ENCODE data around the gene ING4. TPM values are rescaled to one million over a fixed set of nuclear protein-coding genes. Genes with fewer than 3 reads are reported as not detected.
A peak's percentile ranks its signal among the peaks of the same experiment; 100 is the strongest.

The ING4 gene
- total RNA-seq, 1 donor from 2014 or later, result 64.2 TPM

GRCh38 chr12:6699989-6700645 is 37.2 kb upstream of the ING4 start:
- Mint-ChIP-seq H3K27ac (no peak overlapping the region), H3K36me3 (no peaks in the 10 kb centered on the region), H3K4me1 (peaks cover 17% of the 10 kb centered on the region), H3K27me3 (ENCODE audit: low read depth) (peaks cover 90% of the 10 kb centered on the region), H3K9me3 (no peaks in the 10 kb centered on the region), H3K4me3 (peak overlapping the region; percentile 67)
- peak in 1 of 2 experiments; percentile 53 for DNase-seq (ENCODE audit: low spot score in 2 of 2, unreplicated experiment in 2 of 2)
- TF ChIP-seq, protein P1, sequence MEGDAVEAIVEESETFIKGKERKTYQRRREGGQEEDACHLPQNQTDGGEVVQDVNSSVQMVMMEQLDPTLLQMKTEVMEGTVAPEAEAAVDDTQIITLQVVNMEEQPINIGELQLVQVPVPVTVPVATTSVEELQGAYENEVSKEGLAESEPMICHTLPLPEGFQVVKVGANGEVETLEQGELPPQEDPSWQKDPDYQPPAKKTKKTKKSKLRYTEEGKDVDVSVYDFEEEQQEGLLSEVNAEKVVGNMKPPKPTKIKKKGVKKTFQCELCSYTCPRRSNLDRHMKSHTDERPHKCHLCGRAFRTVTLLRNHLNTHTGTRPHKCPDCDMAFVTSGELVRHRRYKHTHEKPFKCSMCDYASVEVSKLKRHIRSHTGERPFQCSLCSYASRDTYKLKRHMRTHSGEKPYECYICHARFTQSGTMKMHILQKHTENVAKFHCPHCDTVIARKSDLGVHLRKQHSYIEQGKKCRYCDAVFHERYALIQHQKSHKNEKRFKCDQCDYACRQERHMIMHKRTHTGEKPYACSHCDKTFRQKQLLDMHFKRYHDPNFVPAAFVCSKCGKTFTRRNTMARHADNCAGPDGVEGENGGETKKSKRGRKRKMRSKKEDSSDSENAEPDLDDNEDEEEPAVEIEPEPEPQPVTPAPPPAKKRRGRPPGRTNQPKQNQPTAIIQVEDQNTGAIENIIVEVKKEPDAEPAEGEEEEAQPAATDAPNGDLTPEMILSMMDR (IDR thresholded peaks at IDR 0.05; ENCODE audit: unreplicated experiment), result no peak

DNA sequence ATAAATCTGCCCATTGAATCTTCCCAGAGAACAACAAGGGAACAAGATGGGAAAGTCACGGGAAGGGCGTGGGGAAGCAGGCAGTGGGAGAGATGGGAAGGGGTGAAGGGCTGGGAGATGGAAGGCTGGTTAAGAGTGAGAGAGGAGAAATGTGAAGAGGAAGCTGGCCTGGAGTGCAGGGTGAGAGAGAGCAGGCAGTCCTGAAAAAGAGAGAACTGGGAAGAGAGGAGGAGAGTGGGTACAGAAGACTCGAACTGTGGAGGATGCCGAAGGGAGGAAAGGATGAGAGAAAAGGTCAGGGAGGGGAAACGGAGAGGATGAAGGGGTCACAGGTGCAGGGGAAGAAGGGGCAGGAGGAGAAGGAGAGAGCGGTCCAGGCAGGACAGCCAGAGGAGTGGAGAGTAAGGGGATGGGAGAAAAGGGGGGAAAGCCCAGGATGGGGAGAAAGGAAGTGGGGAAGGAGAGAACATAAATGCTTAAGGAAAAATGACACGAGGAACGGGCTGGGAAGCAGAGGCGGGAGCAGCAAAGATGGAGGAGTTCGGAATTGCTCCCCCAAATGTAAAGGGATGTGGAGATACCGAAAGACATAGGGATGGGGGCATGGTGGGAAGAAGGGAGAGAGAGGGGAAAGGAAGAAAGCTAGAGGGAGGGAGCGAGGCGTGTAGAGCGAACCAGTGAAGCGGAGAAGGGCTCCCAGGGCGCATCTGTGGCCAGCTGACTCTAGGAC is 36.5 kb upstream of the ING4 start:
- peaks cover 89% of the 10 kb centered on the region for H3K27me3 Mint-ChIP-seq (ENCODE audit: low read depth)
- H3K4me3 Mint-ChIP-seq, result peak overlapping the region; percentile 67
- peaks cover 17% of the 10 kb centered on the region for H3K4me1 Mint-ChIP-seq
- H3K9me3 Mint-ChIP-seq, result no peaks in the 10 kb centered on the region
- DNase-seq (ENCODE audit: low spot score in 2 of 2, unreplicated experiment in 2 of 2), result no peak
- TF ChIP-seq, protein P1 (IDR thresholded peaks at IDR 0.05; ENCODE audit: unreplicated experiment), result no peak
- H3K36me3 Mint-ChIP-seq, result no peaks in the 10 kb centered on the region
- no peak overlapping the region for H3K27ac Mint-ChIP-seq

GRCh38 chr12:6698352-6699046 is 35.6 kb upstream of the ING4 start:
- TF ChIP-seq, protein P1 (IDR thresholded peaks at IDR 0.05; ENCODE audit: unreplicated experiment), result no peak
- Mint-ChIP-seq H3K36me3 (no peaks in the 10 kb centered on the region), H3K4me1 (peaks cover 17% of the 10 kb centered on the region), H3K4me3 (peak overlapping the region; percentile 67), H3K27me3 (ENCODE audit: low read depth) (peaks cover 85% of the 10 kb centered on the region), H3K27ac (no peak overlapping the region), H3K9me3 (no peaks in the 10 kb centered on the region)
- DNase-seq (ENCODE audit: low spot score in 2 of 2, unreplicated experiment in 2 of 2), result no peak

DNA sequence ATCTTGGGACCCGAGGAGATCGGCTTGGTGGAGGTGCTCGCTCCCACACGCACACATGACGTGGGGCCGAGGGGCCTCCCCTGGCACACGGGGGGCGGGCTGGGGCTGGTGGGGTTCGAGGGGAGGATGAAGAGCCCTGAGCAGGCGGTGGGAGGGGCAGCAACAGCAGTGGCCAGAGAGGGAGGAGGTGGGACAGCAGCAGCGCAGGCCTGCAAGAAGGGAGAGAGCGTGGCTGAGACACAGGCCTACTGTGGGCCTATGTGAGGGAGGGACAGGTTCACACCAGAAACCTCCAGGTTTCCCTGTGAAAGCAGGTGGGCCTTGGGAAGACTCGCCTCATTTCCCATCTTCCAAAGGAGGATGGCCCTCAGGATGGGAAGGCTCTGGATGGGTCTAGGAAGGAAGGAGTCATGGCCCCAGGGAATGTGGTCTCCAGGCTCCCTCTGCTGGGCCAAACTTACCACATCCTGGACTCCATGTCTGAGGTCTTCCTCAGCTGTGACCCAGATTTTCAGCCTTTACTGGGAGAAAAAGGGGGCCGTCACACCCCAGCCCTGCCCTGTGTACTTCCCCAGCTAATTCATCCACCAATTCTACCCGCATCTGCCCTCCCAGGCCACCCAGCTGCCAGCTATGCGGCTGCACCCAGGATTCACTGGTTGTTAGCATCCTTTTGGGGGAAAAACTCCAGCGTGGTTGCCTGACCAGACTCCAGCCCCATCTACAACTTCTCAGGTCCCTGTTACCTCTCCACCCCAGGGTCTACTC is 34.8 kb upstream of the ING4 start:
- TF ChIP-seq, protein P1 (IDR thresholded peaks at IDR 0.05; ENCODE audit: unreplicated experiment), result no peak
- H3K36me3 Mint-ChIP-seq, result no peaks in the 10 kb centered on the region
- no peaks in the 10 kb centered on the region for H3K9me3 Mint-ChIP-seq
- H3K4me1 Mint-ChIP-seq, result peaks cover 17% of the 10 kb centered on the region
- peaks cover 79% of the 10 kb centered on the region for H3K27me3 Mint-ChIP-seq (ENCODE audit: low read depth)
- no peak overlapping the region for H3K4me3 Mint-ChIP-seq
- H3K27ac Mint-ChIP-seq, result no peak overlapping the region
- DNase-seq (ENCODE audit: low spot score in 2 of 2, unreplicated experiment in 2 of 2), result peak in 1 of 2 experiments; percentile 53

Measured in mesothelial cell of epicardium (in vitro differentiated cells).